Activated naive CD8-positive, alpha-beta T cell treated with anti-CD3 and anti-CD28 coated beads, Interleukin-2, amount 10 ng/mL, durations not matched to agents 7 days and 5 days (primary cell): ENCODE results near the gene PPP1R9B. TPM values are rescaled to one million over a fixed set of nuclear protein-coding genes. Genes with fewer than 3 reads are reported as not detected.
A peak's percentile ranks its signal among the peaks of the same experiment; 100 is the strongest.

Experiments
- ATAC-seq: fragments of 150-1000 bp; cut with Tn5 transposase; one replicate; pipeline ENCODE4 v1.10.0; 2021; ENCODE audit warnings: low read depth, moderate library complexity
- POLR2A ChIA-PET: fragments of 350-600 bp; sonication (Branson Sonifier 250); formaldehyde crosslinking; loops from one replicate; lab custom pipeline; 2021; ENCODE audit warnings: antibody characterized with exemption; lab: Charles Lee
- DNase-seq: peaks from one replicate; pipeline ENCODE4 v3.0.0; 2021
- H3K27ac Mint-ChIP-seq: one replicate; pipeline ENCODE4 v1.8.0; 2022; ENCODE audit warnings: mild to moderate bottlenecking, mixed read lengths
- H3K27me3 Mint-ChIP-seq: one replicate; pipeline ENCODE4 v1.8.0; 2022; ENCODE audit warnings: mild to moderate bottlenecking, moderate library complexity, mixed read lengths
- H3K36me3 Mint-ChIP-seq: one replicate; pipeline ENCODE4 v1.8.0; 2021; ENCODE audit warnings: mild to moderate bottlenecking, mixed read lengths
- H3K4me1 Mint-ChIP-seq: one replicate; pipeline ENCODE4 v1.8.0; 2021; ENCODE audit warnings: mixed read lengths
- H3K4me3 Mint-ChIP-seq: one replicate; pipeline ENCODE4 v1.8.0; 2022; ENCODE audit warnings: mild to moderate bottlenecking, moderate library complexity, mixed read lengths
- H3K9me3 Mint-ChIP-seq: one replicate; pipeline ENCODE4 v1.8.0; 2021; ENCODE audit warnings: mixed read lengths
- total RNA-seq, 2 experiments: library from RNA; stranded (reverse); gene quantifications; one replicate each; pipeline ENCODE4 v1.2.3, GENCODE V29; 2021

PPP1R9B gene
- total RNA-seq, 2 experiments from 2014 or later = 114 to 116 TPM

DNA sequence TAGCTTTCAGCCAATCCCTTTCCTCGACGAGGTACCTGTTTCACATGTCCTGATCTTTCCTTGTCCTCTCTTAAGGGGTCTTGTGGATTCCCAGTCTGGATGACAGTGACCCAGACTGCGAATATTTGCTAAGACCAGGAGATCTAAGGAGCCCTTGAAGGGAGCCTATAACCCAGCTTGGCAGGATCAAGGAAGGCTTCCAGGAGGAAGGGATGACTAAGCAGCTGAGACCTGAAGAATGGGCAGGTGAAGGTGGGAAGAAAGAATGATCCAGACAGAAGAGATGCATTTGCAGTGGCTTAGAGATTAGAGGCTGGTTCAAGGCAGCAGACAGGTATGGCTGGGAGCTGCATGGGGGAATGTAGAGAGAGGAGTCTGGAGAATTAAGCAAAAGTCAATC lies 57.2 kb downstream of the PPP1R9B start:
- no peaks in the 10 kb centered on the region for H3K9me3 Mint-ChIP-seq
- no peak overlapping the region for H3K4me3 Mint-ChIP-seq
- H3K4me1 Mint-ChIP-seq = peaks cover 9% of the 10 kb centered on the region
- H3K27ac Mint-ChIP-seq = no peak overlapping the region
- ATAC-seq = no peak
- H3K36me3 Mint-ChIP-seq = no peaks in the 10 kb centered on the region
- DNase-seq = no peak
- POLR2A ChIA-PET = interaction anchor here (1.1 to 2.0 kb wide), 2 partner anchors 12 to 37 kb away, joined by 3 to 14 read pairs; partner anchors contain the start of gene ITGA3
- H3K27me3 Mint-ChIP-seq = peaks cover 2% of the 10 kb centered on the region

DNA sequence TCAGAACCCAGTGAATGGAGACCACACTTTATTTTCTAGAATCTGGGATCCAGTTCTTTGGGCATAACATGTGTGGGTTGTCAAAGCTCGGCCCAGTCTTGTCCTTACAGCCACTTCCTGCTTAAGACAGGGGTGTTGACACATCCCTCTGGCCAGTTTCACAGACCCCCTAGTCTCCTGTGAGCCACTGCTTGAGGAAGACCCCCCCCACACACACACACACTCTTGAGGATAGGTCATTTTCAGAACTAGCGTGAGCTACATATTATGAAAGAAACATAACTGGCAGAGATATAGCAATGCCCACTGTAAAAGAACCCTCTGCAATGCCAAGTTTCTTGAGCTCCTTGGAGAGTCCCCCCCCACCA lies 58.6 kb downstream of the PPP1R9B start:
- no peaks in the 10 kb centered on the region for H3K9me3 Mint-ChIP-seq
- ATAC-seq (no peak), DNase-seq (no peak)
- POLR2A ChIA-PET = interaction anchor here (0.6 to 1.1 kb wide), 3 partner anchors 10 to 136 kb away, joined by 3 to 5 read pairs (median 4); partner anchors contain the start of gene PPP1R9B
- no peak overlapping the region for H3K27ac Mint-ChIP-seq
- H3K4me3 Mint-ChIP-seq = no peak overlapping the region
- H3K27me3 Mint-ChIP-seq = peaks cover 2% of the 10 kb centered on the region
- no peaks in the 10 kb centered on the region for H3K36me3 Mint-ChIP-seq
- peaks cover 9% of the 10 kb centered on the region for H3K4me1 Mint-ChIP-seq

DNA sequence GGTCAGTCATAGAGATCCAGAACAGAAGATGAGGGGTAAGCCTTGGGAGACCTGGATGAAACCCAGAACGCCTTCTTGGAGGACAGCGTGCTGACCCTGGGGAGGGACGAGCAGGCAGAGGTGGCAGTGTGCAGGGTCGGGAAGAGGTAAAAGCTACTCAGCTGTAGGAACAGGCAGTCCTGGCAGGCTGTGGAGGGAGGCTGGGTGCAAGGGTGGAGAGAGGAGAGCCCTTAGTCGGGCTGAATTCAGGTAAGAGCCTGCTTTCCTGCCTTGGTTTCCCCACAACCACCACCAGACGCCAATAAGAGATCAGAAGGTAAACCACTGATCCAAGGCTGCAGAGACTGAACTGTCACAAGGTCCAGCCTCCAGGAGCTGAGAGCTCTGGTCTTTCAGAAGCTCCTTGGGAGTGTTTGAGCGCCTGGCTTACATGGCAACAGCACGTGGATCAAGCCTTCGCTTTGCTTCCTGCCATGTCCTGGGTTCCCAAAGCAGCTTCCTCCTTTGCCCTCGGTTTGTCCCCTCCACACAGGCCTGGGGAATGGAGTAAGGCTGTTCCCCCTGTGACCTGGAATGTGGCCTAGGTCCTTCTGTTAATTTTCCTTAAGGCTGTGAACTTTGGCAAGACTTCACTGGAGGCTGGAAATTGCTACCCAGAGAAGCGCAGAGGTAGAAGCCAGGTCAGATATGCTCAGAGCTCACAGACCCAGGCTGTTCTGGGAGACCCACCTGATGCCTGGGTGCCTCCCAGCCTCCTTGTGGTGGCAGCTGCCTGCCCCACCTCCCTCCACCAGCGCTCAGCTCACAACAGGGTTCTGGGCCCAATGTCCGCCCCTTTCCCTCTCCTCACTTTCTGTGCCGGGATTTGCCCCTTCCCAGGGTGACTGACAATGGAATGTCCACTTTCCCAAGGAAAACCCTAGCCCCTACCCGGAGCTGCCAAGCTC lies 59.2 kb downstream of the PPP1R9B start:
- Mint-ChIP-seq H3K36me3 (no peaks in the 10 kb centered on the region), H3K27me3 (peaks cover 2% of the 10 kb centered on the region), H3K4me3 (no peak overlapping the region), H3K9me3 (no peaks in the 10 kb centered on the region), H3K27ac (no peak overlapping the region), H3K4me1 (peaks cover 9% of the 10 kb centered on the region)
- DNase-seq (no peak), ATAC-seq (no peak)
- POLR2A ChIA-PET = interaction anchor here (0.6 kb wide), 1 partner anchor 59 kb away, joined by 5 read pairs; the partner anchor contains the start of gene PPP1R9B

DNA sequence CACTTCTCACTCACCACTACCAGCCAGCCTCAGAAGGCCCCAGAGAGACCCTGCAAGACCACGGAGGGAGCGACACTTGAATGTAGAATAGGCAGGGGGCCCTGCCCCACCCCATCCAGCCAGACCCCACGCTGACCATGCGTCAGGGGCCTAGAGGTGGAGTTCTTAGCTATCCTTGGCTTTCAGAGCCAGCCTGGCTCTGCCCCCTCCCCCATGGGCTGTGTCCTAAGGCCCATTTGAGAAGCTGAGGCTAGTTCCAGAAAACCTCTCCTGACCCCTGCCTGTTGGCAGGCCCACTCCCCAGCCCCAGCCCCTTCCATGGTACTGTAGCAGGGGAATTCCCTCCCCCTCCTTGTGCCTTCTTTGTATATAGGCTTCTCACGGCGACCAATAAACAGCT lies 60.4 kb downstream of the PPP1R9B start:
- Mint-ChIP-seq H3K4me3 (no peak overlapping the region), H3K27me3 (peaks cover 2% of the 10 kb centered on the region), H3K9me3 (no peaks in the 10 kb centered on the region), H3K27ac (no peak overlapping the region), H3K4me1 (peaks cover 3% of the 10 kb centered on the region), H3K36me3 (no peaks in the 10 kb centered on the region)
- POLR2A ChIA-PET = no interaction called here
- no peak for DNase-seq
- no peak for ATAC-seq

DNA sequence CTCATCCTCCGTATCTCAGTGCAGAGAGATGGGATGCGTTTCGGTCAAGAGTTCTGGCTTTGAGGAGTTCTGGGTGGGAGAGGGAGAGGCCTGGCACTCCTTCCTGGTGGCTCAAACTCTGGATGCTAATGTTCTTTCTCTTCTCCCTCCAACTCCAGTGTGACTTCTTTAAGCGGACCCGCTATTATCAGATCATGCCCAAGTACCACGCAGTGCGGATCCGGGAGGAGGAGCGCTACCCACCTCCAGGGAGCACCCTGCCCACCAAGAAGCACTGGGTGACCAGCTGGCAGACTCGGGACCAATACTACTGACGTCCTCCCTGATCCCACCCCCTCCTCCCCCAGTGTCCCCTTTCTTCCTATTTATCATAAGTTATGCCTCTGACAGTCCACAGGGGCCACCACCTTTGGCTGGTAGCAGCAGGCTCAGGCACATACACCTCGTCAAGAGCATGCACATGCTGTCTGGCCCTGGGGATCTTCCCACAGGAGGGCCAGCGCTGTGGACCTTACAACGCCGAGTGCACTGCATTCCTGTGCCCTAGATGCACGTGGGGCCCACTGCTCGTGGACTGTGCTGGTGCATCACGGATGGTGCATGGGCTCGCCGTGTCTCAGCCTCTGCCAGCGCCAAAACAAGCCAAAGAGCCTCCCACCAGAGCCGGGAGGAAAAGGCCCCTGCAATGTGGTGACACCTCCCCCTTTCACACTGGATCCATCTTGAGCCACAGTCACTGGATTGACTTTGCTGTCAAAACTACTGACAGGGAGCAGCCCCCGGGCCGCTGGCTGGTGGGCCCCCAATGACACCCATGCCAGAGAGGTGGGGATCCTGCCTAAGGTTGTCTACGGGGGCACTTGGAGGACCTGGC lies 61.3 kb downstream of the PPP1R9B start:
- H3K27me3 Mint-ChIP-seq = peaks cover 2% of the 10 kb centered on the region
- no peak overlapping the region for H3K27ac Mint-ChIP-seq
- no peaks in the 10 kb centered on the region for H3K36me3 Mint-ChIP-seq
- ATAC-seq (no peak), DNase-seq (no peak)
- H3K9me3 Mint-ChIP-seq = no peaks in the 10 kb centered on the region
- peaks cover 1% of the 10 kb centered on the region for H3K4me1 Mint-ChIP-seq
- POLR2A ChIA-PET = no interaction called here
- no peak overlapping the region for H3K4me3 Mint-ChIP-seq

DNA sequence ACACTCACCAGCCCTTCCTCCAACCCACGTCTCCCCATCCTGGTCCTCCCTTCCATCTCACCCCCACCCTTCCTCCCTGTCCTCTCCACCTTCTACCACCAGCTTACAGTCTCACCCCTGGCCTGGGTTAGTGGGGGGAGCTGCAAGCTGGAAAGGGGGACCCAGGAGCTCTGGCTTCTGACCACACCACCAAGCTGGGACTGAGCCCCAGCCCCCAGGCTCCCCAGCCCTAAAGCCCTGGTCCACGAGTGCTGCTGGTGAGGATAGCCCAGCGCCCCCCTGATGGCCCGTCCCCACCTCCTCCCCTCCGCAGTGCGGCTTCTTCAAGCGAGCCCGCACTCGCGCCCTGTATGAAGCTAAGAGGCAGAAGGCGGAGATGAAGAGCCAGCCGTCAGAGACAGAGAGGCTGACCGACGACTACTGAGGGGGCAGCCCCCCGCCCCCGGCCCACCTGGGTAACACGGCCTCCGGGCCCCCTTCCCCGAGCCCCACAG lies 62.5 kb downstream of the PPP1R9B start:
- no peaks in the 10 kb centered on the region for H3K27me3 Mint-ChIP-seq
- H3K9me3 Mint-ChIP-seq = no peaks in the 10 kb centered on the region
- no peaks in the 10 kb centered on the region for H3K36me3 Mint-ChIP-seq
- ATAC-seq (no peak), DNase-seq (no peak)
- H3K4me1 Mint-ChIP-seq = no peaks in the 10 kb centered on the region
- no peak overlapping the region for H3K27ac Mint-ChIP-seq
- H3K4me3 Mint-ChIP-seq = no peak overlapping the region
- POLR2A ChIA-PET = interaction anchor here (0.5 to 1.7 kb wide), 5 partner anchors 30 to 82 kb away, joined by 3 to 8 read pairs (median 4); no protein-coding TSS in a partner anchor

DNA sequence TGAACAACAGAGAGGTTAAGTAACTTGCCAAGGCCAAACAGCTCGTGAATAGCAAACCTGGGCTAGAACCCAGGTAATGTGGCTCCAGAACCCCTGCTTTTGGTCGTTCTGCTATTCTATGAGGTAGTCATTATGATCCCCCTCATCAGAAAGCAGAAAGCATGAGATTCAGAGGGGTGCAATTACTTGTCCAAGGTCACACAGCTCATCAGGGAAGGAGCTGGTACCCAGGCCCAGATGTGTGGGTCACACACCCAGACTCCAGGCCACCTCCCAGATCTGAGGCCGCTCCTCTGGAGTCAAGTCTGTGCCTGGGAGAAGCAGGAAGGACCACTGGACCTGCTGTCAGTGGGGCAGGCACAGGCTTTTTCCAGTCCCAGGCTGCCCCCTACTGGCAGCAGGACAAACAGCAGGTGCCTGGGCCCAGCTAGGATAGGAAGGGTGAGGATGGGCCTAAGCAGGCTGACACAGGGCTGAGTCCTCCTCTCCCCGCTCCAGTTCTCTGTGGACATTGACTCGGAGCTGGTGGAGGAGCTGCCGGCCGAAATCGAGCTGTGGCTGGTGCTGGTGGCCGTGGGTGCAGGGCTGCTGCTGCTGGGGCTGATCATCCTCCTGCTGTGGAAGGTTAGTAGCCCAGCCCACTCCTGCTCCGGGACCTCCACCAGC lies 63.1 kb downstream of the PPP1R9B start:
- Mint-ChIP-seq H3K36me3 (no peaks in the 10 kb centered on the region), H3K27ac (no peak overlapping the region), H3K4me3 (no peak overlapping the region), H3K27me3 (no peaks in the 10 kb centered on the region), H3K4me1 (no peaks in the 10 kb centered on the region), H3K9me3 (no peaks in the 10 kb centered on the region)
- DNase-seq (peak; percentile 85), ATAC-seq (peak; percentile 81)
- POLR2A ChIA-PET = interaction anchor here (0.5 to 1.7 kb wide), 5 partner anchors 29 to 81 kb away, joined by 3 to 8 read pairs (median 4); no protein-coding TSS in a partner anchor

Other genes starting within 250 kb of the PPP1R9B start
- under 1 TPM; 0.60 to 0.69 TPM for gene DLX4, start 181.5 kb downstream of the PPP1R9B start, total RNA-seq
- gene DLX3, start 155.5 kb downstream of the PPP1R9B start, total RNA-seq = not detected
- 10 to 100 TPM in 1 of 2 experiments, 1 to 10 TPM in 1; 6.9 to 14.0 TPM for gene ITGA3, start 94.6 kb downstream of the PPP1R9B start, total RNA-seq
- 10 to 100 TPM; 24.1 to 26.4 TPM for gene PDK2, start 55.3 kb downstream of the PPP1R9B start, total RNA-seq
- gene SAMD14, start 20.5 kb downstream of the PPP1R9B start, total RNA-seq = under 1 TPM; 0.11 to 0.19 TPM
- gene SGCA, start 15.3 kb upstream of the PPP1R9B start, total RNA-seq = not detected
- under 1 TPM; 0.78 to 0.96 TPM for gene COL1A1, start 51.0 kb upstream of the PPP1R9B start, total RNA-seq
- not detected for gene TMEM92, start 123.8 kb upstream of the PPP1R9B start, total RNA-seq
- gene XYLT2, start 195.4 kb upstream of the PPP1R9B start, total RNA-seq = 10 to 100 TPM; 29.0 to 31.9 TPM
- gene MRPL27, start 222.5 kb upstream of the PPP1R9B start, total RNA-seq = 10 to 100 TPM; 49.6 to 51.0 TPM
- 10 to 100 TPM; 27.3 to 28.8 TPM for gene EME1, start 222.6 kb upstream of the PPP1R9B start, total RNA-seq
- gene LRRC59, start 246.8 kb upstream of the PPP1R9B start, total RNA-seq = 10 to 100 TPM; 45.0 to 47.1 TPM